Adrenal gland (tissue), 12 donors: Measurements from ENCODE around the gene TMEM163. TPM values are rescaled to one million over a fixed set of nuclear protein-coding genes. Genes with fewer than 3 reads are reported as not detected.

Experiments used
- DNase-seq, 7 donors: peaks; one replicate each; pipeline ENCODE4 v3.0.0-alpha.2; 2019 to 2020
- H3K27ac ChIP-seq, 5 donors: fragments of 200-600 bp; sonication (generic) in 4 of 5; 1 replicate in 3 of 5; 2 replicates in 2 of 5; pipeline versions ENCODE4 v1.5.1 to v1.8.0; 2016 to 2020; ENCODE audit warnings: mild to moderate bottlenecking in 1 of 5
- H3K27me3 ChIP-seq: fragments of 200-600 bp; 2 replicates; pipeline ENCODE4 v1.8.0; 2021
- H3K36me3 ChIP-seq, 2 donors: fragments of 200-600 bp; replicated peaks in 1 of 2; 1 replicate in 1 of 2; 2 replicates in 1 of 2; pipeline versions ENCODE4 v1.5.1 to v1.8.0; 2018 to 2022
- H3K4me1 ChIP-seq, 2 donors: fragments of 200-600 bp; replicated peaks in 1 of 2; 1 replicate in 1 of 2; 2 replicates in 1 of 2; pipeline versions ENCODE4 v1.5.1 to v1.8.0; 2018 to 2021
- H3K4me3 ChIP-seq, 4 donors: fragments of 200-600 bp; sonication (generic) in 3 of 4; one replicate each; pipeline ENCODE4 v1.5.1; 2016 to 2018
- H3K9me3 ChIP-seq, 3 donors: fragments of 200-600 bp; sonication (generic) in 1 of 3; replicated peaks in 1 of 3; 1 replicate in 2 of 3; 2 replicates in 1 of 3; pipeline versions ENCODE4 v1.5.1 to v1.8.0; 2016 to 2021
- CTCF ChIP-seq, 6 experiments: fragments of 450-650 bp in 4 of 6; fragments of 200-600 bp in 2 of 6; sonication (generic) in 1 of 6; IDR thresholded peaks; 1 replicate in 5 of 6; 2 replicates in 1 of 6; pipeline versions ENCODE4 v1.5.1 to v1.8.0; 2016 to 2021; ENCODE audit warnings: antibody characterized with exemption in 6 of 6, mild to moderate bottlenecking in 2 of 6, moderate library complexity in 1 of 6
- POLR2A ChIP-seq, 2 donors: fragments of 450-650 bp; IDR thresholded peaks; one replicate each; pipeline ENCODE4 v1.6.1; 2017; ENCODE audit warnings: antibody characterized with exemption in 2 of 2, mild to moderate bottlenecking in 2 of 2, moderate library complexity in 1 of 2
- WGBS, 4 donors: extraction: QIAGEN DNeasy Blood & Tissue Kit in 2 of 4; methylation state at CpG; one replicate each; pipeline versions ENCODE4 v1.1.5 to v1.1.7; 2013 to 2017; 5-methylcytosine and 5-hydroxymethylcytosine counted together
- intact Hi-C, 2 donors: fragments of 100-400 bp; cut with DNase I; formaldehyde crosslinking; loops; one replicate each; pipeline versions ENCODE4 v1.14.1 to v1.15.0; 2022 to 2023
- polyA plus RNA-seq, 3 donors: library from polyadenylated mRNA; stranded (reverse); fragments of 200-250 nt in 2 of 3; fragments of 350-450 nt in 1 of 3; fragmentation: Illumina TruSeq in 1 of 3; extraction: RNeasy Lipid Tissue Mini Kit (QIAGEN cat#74804) in 1 of 3; gene quantifications; one replicate each; pipeline ENCODE4 v1.2.3, GENCODE V29; 2013 to 2014
- total RNA-seq, 9 donors: library from RNA; depleted of rRNA in 4 of 9; stranded (reverse); fragments of >200 nt in 4 of 9; fragments of 120-200 nt in 1 of 9; fragmentation: NEBNext Ultra II Directional in 1 of 9; extraction: Animal tissue kit (Norgen Biotek cat#: 25700) in 1 of 9; gene quantifications; one replicate each; pipeline versions ENCODE4 v1.1.0 to v1.2.4, GENCODE V29; 2013 to 2023
- donor health status: healthy with polysubstance abuse.
- donor health status: Bipolar disorder and iron deficiency.
- donor health status: DM: yes; HTN: yes; CAD: no.
- donor health status: DM: no; HTN: no; CAD: no.
- donor health status: DM: no; HTN: no; CAD: no.
- donor health status: DM: yes; HTN: yes; CAD: no.

TMEM163 gene
- total and polyA plus RNA-seq, 12 donors: 3.6 to 21.6 (median 9.5) TPM

DNA sequence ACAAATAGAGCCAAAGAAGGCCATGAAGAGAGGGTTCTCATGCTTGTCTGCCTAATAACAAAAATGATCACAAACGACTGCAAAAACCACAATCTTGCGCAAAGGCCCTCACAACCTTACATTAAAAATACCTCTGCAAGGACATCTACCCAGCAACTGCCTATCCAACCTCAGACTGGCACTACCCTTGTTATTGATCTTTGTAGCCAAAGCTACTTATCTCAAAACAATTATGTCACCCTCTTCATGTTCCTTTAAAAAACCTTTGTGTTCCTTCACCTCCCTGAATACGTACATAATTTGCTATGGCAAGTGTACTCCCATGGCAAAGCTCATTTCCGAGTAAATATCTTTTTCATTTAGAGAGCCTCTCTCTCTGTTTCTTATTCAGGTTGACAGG, 44.1 kb downstream of the TMEM163 start:
- 78 to 79% (median 78%) methylated on average over 4 of the region's 4 CpGs for WGBS, 4 donors
- intact Hi-C loops: no loop called here
- no peak for DNase-seq
- no peaks in the 10 kb centered on the region for H3K27me3 ChIP-seq
- no peaks in the 10 kb centered on the region for H3K36me3 ChIP-seq
- H3K4me1 ChIP-seq: peaks cover 9 to 16% of the 10 kb centered on the region in 2 donors
- no peak for TF ChIP-seq POLR2A (IDR thresholded peaks at IDR 0.05)
- no peak for TF ChIP-seq CTCF (IDR thresholded peaks at IDR 0.05)
- H3K4me3 ChIP-seq: no peak overlapping the region
- H3K9me3 ChIP-seq: no peaks in the 10 kb centered on the region
- H3K27ac ChIP-seq: no peak overlapping the region

GRCh38 chr2:134671513-134671912, 47.3 kb downstream of the TMEM163 start:
- no peak overlapping the region for H3K4me3 ChIP-seq
- intact Hi-C loops: no loop called here
- no peak for TF ChIP-seq CTCF (IDR thresholded peaks at IDR 0.05)
- no peak for TF ChIP-seq POLR2A (IDR thresholded peaks at IDR 0.05)
- H3K27me3 ChIP-seq: no peaks in the 10 kb centered on the region
- H3K27ac ChIP-seq: peak overlapping the region in 1 of 5 donors; percentile 64
- 0 to 56% (median 8%) methylated on average over 1 of the region's 1 CpG for WGBS, 4 donors
- no peak for DNase-seq
- peaks cover 8 to 9% of the 10 kb centered on the region in 2 donors for H3K4me1 ChIP-seq
- no peaks in the 10 kb centered on the region for H3K36me3 ChIP-seq
- no peaks in the 10 kb centered on the region for H3K9me3 ChIP-seq

DNA sequence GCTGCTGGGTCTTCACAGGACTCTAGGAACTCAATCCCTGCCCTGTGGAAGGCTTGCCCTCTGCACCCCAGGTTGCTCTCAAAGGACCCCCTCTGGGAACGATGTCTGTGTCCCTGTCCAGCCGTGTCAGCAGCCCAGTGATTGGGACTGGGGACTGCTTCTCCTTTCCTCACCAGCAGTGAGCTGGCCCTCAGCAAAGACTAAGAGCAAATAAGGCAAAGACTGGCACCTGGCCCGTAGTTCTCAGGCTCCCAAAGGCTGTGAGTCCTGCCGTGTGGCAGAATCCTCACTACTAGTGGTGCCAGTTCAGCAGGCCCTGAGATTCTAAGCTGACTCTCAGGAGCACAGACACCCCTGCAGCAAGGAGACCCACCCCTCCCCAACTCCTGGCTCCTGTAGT, 47.8 kb downstream of the TMEM163 start:
- H3K4me1 ChIP-seq: peaks cover 8 to 9% of the 10 kb centered on the region in 2 donors
- 49 to 69% (median 61%) methylated on average over 2 to 4 of the region's 4 CpGs for WGBS, 4 donors
- intact Hi-C loops: no loop called here
- H3K9me3 ChIP-seq: no peaks in the 10 kb centered on the region
- no peak overlapping the region for H3K4me3 ChIP-seq
- H3K27ac ChIP-seq: peak overlapping the region in 1 of 5 donors; percentile 64
- no peaks in the 10 kb centered on the region for H3K27me3 ChIP-seq
- no peaks in the 10 kb centered on the region for H3K36me3 ChIP-seq
- TF ChIP-seq POLR2A (IDR thresholded peaks at IDR 0.05) (no peak), CTCF (IDR thresholded peaks at IDR 0.05) (no peak)
- DNase-seq: peak in 6 of 7 donors; percentile 24 to 64 (median 40)

- Histone ChIP-seq H3K4me1 (peaks cover 8 to 9% of the 10 kb centered on the region in 2 donors), H3K4me3 (no peak overlapping the region), H3K36me3 (no peaks in the 10 kb centered on the region), H3K9me3 (no peaks in the 10 kb centered on the region), H3K27me3 (no peaks in the 10 kb centered on the region), H3K27ac (peak overlapping the region in 3 of 5 donors; percentile 38 to 64 (median 39))
- peak; percentile 56 to 85 (median 78) for DNase-seq
- WGBS, 4 donors: 55 to 64% (median 58%) methylated on average over 11 to 12 of the region's 12 CpGs
- intact Hi-C loops: no loop called here
- TF ChIP-seq CTCF (IDR thresholded peaks at IDR 0.05) (no peak), POLR2A (IDR thresholded peaks at IDR 0.05) (no peak)
Observed at GRCh38 chr2:134669731-134670669, 48.8 kb downstream of the TMEM163 start.
